H1 (cell line): ENCODE data around the gene ACBD4. TPM values are rescaled to one million over a fixed set of nuclear protein-coding genes. Genes with fewer than 3 reads are reported as not detected.

Source experiments
- CTCF ChIA-PET: fragments of 300-600 bp; sonication (Branson Sonifier 250); formaldehyde crosslinking; loops from one replicate; lab custom pipeline; 2021; ENCODE audit not compliant: partially characterized antibody; lab: Charles Lee
- POLR2A ChIA-PET: fragments of 300-600 bp; sonication (Branson Sonifier 250); formaldehyde crosslinking; loops from one replicate; lab custom pipeline; 2021; ENCODE audit warnings: inconsistent platforms; ENCODE audit not compliant: partially characterized antibody; lab: Charles Lee
- DNase-seq, 2 experiments: peaks; one replicate each; pipeline versions ENCODE4 v3.0.0 to v3.0.0-alpha.2; 2010 to 2022; ENCODE audit warnings: low spot score in 2 of 2, low read depth in 1 of 2, mixed read lengths in 1 of 2
- FAIRE-seq: peaks from 2 replicates; lab custom pipeline; 2011; peaks lifted over from hg19 to GRCh38; lab: Jason Lieb, UNC
- H2AFZ ChIP-seq: 2 replicates; pipeline ENCODE4 v1.8.1; 2012; ENCODE audit warnings: low read length, inconsistent platforms
- H2AK5ac ChIP-seq: 2 replicates; pipeline ENCODE4 v1.6.1; 2013; ENCODE audit warnings: low read depth, low read length
- H2BK120ac ChIP-seq: replicated peaks from 2 replicates; pipeline ENCODE3; 2013; ENCODE audit warnings: low read depth, low read length, inconsistent platforms
- H2BK12ac ChIP-seq: 2 replicates; pipeline ENCODE4 v1.6.1; 2013; ENCODE audit warnings: low read depth, low read length
- H2BK15ac ChIP-seq: 2 replicates; pipeline ENCODE4 v1.6.1; 2013; ENCODE audit warnings: low read length
- H2BK20ac ChIP-seq: 2 replicates; pipeline ENCODE4 v1.6.1; 2013; ENCODE audit warnings: low read length
- H2BK5ac ChIP-seq: 2 replicates; pipeline ENCODE4 v1.6.1; 2013; ENCODE audit warnings: low read depth, low read length
- H3K14ac ChIP-seq: 2 replicates; pipeline ENCODE4 v1.6.1; 2013; ENCODE audit warnings: inconsistent platforms; ENCODE audit not compliant: insufficient read length
- H3K18ac ChIP-seq: 2 replicates; pipeline ENCODE4 v1.6.1; 2013; ENCODE audit warnings: low read length; ENCODE audit errors: extremely low read depth
- H3K23ac ChIP-seq: 2 replicates; pipeline ENCODE4 v1.6.1; 2013; ENCODE audit warnings: inconsistent platforms; ENCODE audit not compliant: insufficient read length
- H3K23me2 ChIP-seq: 2 replicates; pipeline ENCODE4 v1.6.1; 2013; ENCODE audit warnings: low read depth, low read length
- H3K27ac ChIP-seq: 2 replicates; pipeline ENCODE4 v1.6.1; 2011; ENCODE audit warnings: low read depth, low read length, inconsistent platforms
- H3K27me3 ChIP-seq, 4 experiments: replicated peaks in 1 of 4; 1 replicate in 1 of 4; 2 replicates in 3 of 4; pipeline versions ENCODE4 v1.6.1 to v1.8.1; 2011 to 2013; ENCODE audit warnings: low read length in 3 of 4, mild to moderate bottlenecking in 3 of 4, inconsistent platforms in 2 of 4, mixed read lengths in 2 of 4, moderate library complexity in 1 of 4; ENCODE audit not compliant: control insufficient read depth in 3 of 4, insufficient read depth in 3 of 4; ENCODE audit errors: extremely low read depth in 1 of 4
- H3K36me3 ChIP-seq, 4 experiments: 2 replicates each; pipeline versions ENCODE4 v1.6.1 to v1.8.1; 2011 to 2013; ENCODE audit warnings: mild to moderate bottlenecking in 4 of 4, low read length in 3 of 4, moderate library complexity in 2 of 4, control low read depth in 1 of 4, inconsistent platforms in 1 of 4; ENCODE audit not compliant: insufficient read depth in 4 of 4, control insufficient read depth in 2 of 4
- H3K4ac ChIP-seq: replicated peaks from 2 replicates; pipeline ENCODE3; 2013; ENCODE audit warnings: low read length, low read depth, mixed read lengths, inconsistent platforms; ENCODE audit not compliant: insufficient read length
- H3K4me1 ChIP-seq, 4 experiments: replicated peaks in 1 of 4; 1 replicate in 1 of 4; 2 replicates in 3 of 4; pipeline versions ENCODE4 v1.6.1 to v1.8.1; 2011 to 2013; ENCODE audit warnings: low read length in 3 of 4, inconsistent platforms in 2 of 4, mixed read lengths in 1 of 4; ENCODE audit not compliant: insufficient read depth in 4 of 4, control insufficient read depth in 3 of 4
- H3K4me2 ChIP-seq, 2 experiments: 2 replicates each; pipeline versions ENCODE4 v1.6.1 to v1.8.1; 2011 to 2013; ENCODE audit warnings: low read depth in 2 of 2, low read length in 2 of 2, control low read depth in 1 of 2, inconsistent platforms in 1 of 2, mild to moderate bottlenecking in 1 of 2; ENCODE audit not compliant: insufficient read depth in 1 of 2
- H3K4me3 ChIP-seq, 4 experiments: fragments of 200-600, 300-600 bp in 1 of 4; sonication (generic), shearing (Covaris generic), sonication (Bioruptor Twin) in 1 of 4; 2 replicates each; pipeline versions ENCODE4 v1.5.1 to v1.8.1; 2011 to 2016; ENCODE audit warnings: low read length in 4 of 4, low read depth in 3 of 4, control low read depth in 2 of 4, inconsistent platforms in 2 of 4, mild to moderate bottlenecking in 2 of 4, mixed read lengths in 1 of 4, moderate library complexity in 1 of 4; ENCODE audit not compliant: insufficient read depth in 2 of 4; ENCODE audit errors: extremely low read depth in 1 of 4
- H3K56ac ChIP-seq: replicated peaks from 2 replicates; pipeline ENCODE3; 2013; ENCODE audit warnings: low read depth, mild to moderate bottlenecking, mixed read lengths, low read length, inconsistent platforms; ENCODE audit not compliant: insufficient read length
- H3K79me1 ChIP-seq: 2 replicates; pipeline ENCODE4 v1.6.1; 2013; ENCODE audit warnings: low read depth, low read length, control low read depth
- H3K79me2 ChIP-seq, 2 experiments: 2 replicates each; pipeline versions ENCODE4 v1.6.1 to v1.8.1; 2012 to 2013; ENCODE audit warnings: low read length in 2 of 2, mild to moderate bottlenecking in 2 of 2, inconsistent platforms in 1 of 2; ENCODE audit not compliant: insufficient read depth in 2 of 2, control insufficient read depth in 1 of 2
- H3K9ac ChIP-seq, 4 experiments: replicated peaks in 1 of 4; 1 replicate in 1 of 4; 2 replicates in 3 of 4; pipeline versions ENCODE4 v1.6.1 to v1.8.1; 2011 to 2013; ENCODE audit warnings: low read depth in 3 of 4, low read length in 3 of 4, control low read depth in 2 of 4, mild to moderate bottlenecking in 2 of 4, moderate library complexity in 2 of 4, inconsistent platforms in 1 of 4; ENCODE audit errors: extremely low read depth in 1 of 4
- H3K9me3 ChIP-seq, 2 experiments: 2 replicates each; pipeline versions ENCODE4 v1.6.1 to v1.8.1; 2012 to 2013; ENCODE audit warnings: mild to moderate bottlenecking in 2 of 2, moderate library complexity in 2 of 2, control low read depth in 1 of 2, inconsistent platforms in 1 of 2, low read depth in 1 of 2, low read length in 1 of 2, mixed read lengths in 1 of 2; ENCODE audit not compliant: insufficient read depth in 2 of 2
- H4K20me1 ChIP-seq, 2 experiments: replicated peaks in 1 of 2; 2 replicates each; pipeline versions ENCODE3 to v1.8.1; 2011 to 2013; ENCODE audit warnings: inconsistent platforms in 2 of 2, low read length in 2 of 2, mild to moderate bottlenecking in 1 of 2; ENCODE audit not compliant: insufficient read depth in 2 of 2, control insufficient read depth in 1 of 2
- H4K5ac ChIP-seq: 2 replicates; pipeline ENCODE4 v1.6.1; 2013; ENCODE audit warnings: low read length, low read depth, mixed read lengths, inconsistent platforms; ENCODE audit not compliant: insufficient read length
- H4K8ac ChIP-seq: 2 replicates; pipeline ENCODE4 v1.8.0; 2013; ENCODE audit warnings: mild to moderate bottlenecking, moderate library complexity, low read length, inconsistent platforms; ENCODE audit not compliant: insufficient read depth; ENCODE audit errors: extremely low read depth
- H4K91ac ChIP-seq: replicated peaks from 2 replicates; pipeline ENCODE3; 2013; ENCODE audit warnings: low read length, mixed read lengths, inconsistent platforms; ENCODE audit not compliant: insufficient read length
- CBX8 ChIP-seq: fragments of 300-800, 300-1000 bp; sonication (generic); IDR thresholded peaks from 2 replicates; pipeline ENCODE4 v1.7.1; 2016; ENCODE audit warnings: low read depth, low read length, borderline replicate concordance
- CHD1 ChIP-seq: IDR thresholded peaks from 2 replicates; pipeline ENCODE4 v1.6.1; 2012; ENCODE audit warnings: low read depth, low read length, improper control_type of control experiment
- CHD2 ChIP-seq: IDR thresholded peaks from 2 replicates; pipeline ENCODE4 v1.6.1; 2012; ENCODE audit warnings: low read length, improper control_type of control experiment
- EGR1 ChIP-seq: IDR thresholded peaks from 2 replicates; pipeline ENCODE4 v1.6.1; 2011; ENCODE audit warnings: low read depth, low read length, borderline replicate concordance
- HDAC2 ChIP-seq, 2 experiments: fragments of 300-600 bp in 1 of 2; sonication (generic) in 1 of 2; IDR thresholded peaks; 2 replicates each; pipeline ENCODE4 v1.6.1; 2011 to 2012; ENCODE audit warnings: low read depth in 2 of 2, low read length in 2 of 2, mild to moderate bottlenecking in 2 of 2, moderate library complexity in 2 of 2, borderline replicate concordance in 1 of 2, inconsistent platforms in 1 of 2
- JUN ChIP-seq: IDR thresholded peaks from 2 replicates; pipeline ENCODE4 v1.6.1; 2011; ENCODE audit warnings: low read depth, mild to moderate bottlenecking, improper control_type of control experiment, low read length
- JUND ChIP-seq: IDR thresholded peaks from 2 replicates; pipeline ENCODE4 v1.6.1; 2011; ENCODE audit warnings: mild to moderate bottlenecking, improper control_type of control experiment, low read length
- PHF8 ChIP-seq: fragments of 200-600 bp; sonication (generic); conservative IDR thresholded peaks from 2 replicates; pipeline ENCODE4 v1.7.1; 2012; ENCODE audit warnings: low read depth, mild to moderate bottlenecking, inconsistent platforms, low read length, moderate library complexity
- POLR2A ChIP-seq, 2 experiments: IDR thresholded peaks; 1 replicate in 1 of 2; 2 replicates in 1 of 2; pipeline ENCODE4 v1.6.1; 2011; ENCODE audit warnings: low read depth in 2 of 2, low read length in 2 of 2, mild to moderate bottlenecking in 2 of 2; ENCODE audit errors: control extremely low read depth in 1 of 2
- RNF2 ChIP-seq: fragments of 200-900, 300-1000 bp; sonication (generic); IDR thresholded peaks from 2 replicates; pipeline ENCODE4 v1.7.1; 2016; ENCODE audit warnings: borderline replicate concordance, low read depth, mild to moderate bottlenecking, antibody characterized with exemption, low read length; ENCODE audit not compliant: poor library complexity, severe bottlenecking; ENCODE audit errors: missing control alignments
- RXRA ChIP-seq: IDR thresholded peaks from 2 replicates; pipeline ENCODE4 v1.6.1; 2011; ENCODE audit warnings: low read depth, mild to moderate bottlenecking, low read length, moderate library complexity; ENCODE audit not compliant: insufficient read depth
- TBP ChIP-seq: IDR thresholded peaks from 2 replicates; pipeline ENCODE4 v1.6.1; 2011; ENCODE audit warnings: low read depth, low read length, improper control_type of control experiment
- TEAD4 ChIP-seq: IDR thresholded peaks from 2 replicates; pipeline ENCODE4 v1.6.1; 2012; ENCODE audit warnings: low read depth, low read length, inconsistent platforms, mixed read lengths
- YY1 ChIP-seq: IDR thresholded peaks from 2 replicates; pipeline ENCODE4 v1.6.1; 2011; ENCODE audit warnings: low read depth, mild to moderate bottlenecking, low read length
- WGBS, 2 experiments: shearing (Covaris generic) in 1 of 2; methylation state at CpG; one replicate each; pipeline versions ENCODE4 v1.1.6 to v1.1.7; 2013 to 2015; ENCODE audit warnings: low lambda C conversion rate in 2 of 2, mixed read lengths in 2 of 2, inconsistent platforms in 1 of 2, low coverage in 1 of 2, missing lambda C conversion rate in 1 of 2; ENCODE audit not compliant: insufficient replicate concordance in 2 of 2, insufficient coverage in 1 of 2, insufficient read length in 1 of 2; ENCODE audit errors: extremely low coverage in 1 of 2, missing lambda C conversion rate in 1 of 2; 5-methylcytosine and 5-hydroxymethylcytosine counted together
- polyA plus RNA-seq, 7 experiments: library from polyadenylated mRNA; depleted of rRNA in 3 of 7; stranded (reverse) in 5 of 7; unstranded in 2 of 7; fragments of >200 nt in 5 of 7; fragments of 200-250 nt in 2 of 7; gene quantifications; 1 replicate in 5 of 7; 2 replicates in 1 of 7; 4 replicates in 1 of 7; pipeline versions ENCODE4 v1.2.1 to v1.2.3, GENCODE V29; 2011 to 2013; ENCODE audit warnings: missing spikeins in 2 of 7, mixed read lengths in 2 of 7
- total RNA-seq: library from RNA; stranded (reverse); fragmentation: NEBNext Ultra II Directional; extraction: Animal tissue kit (Norgen Biotek cat#: 25700); gene quantifications from 2 replicates; pipeline ENCODE4 v1.2.1, GENCODE V29; 2021

Gene ACBD4
- total and polyA plus RNA-seq, 2 of the 8 experiments (the other 6 are each of a cell fraction or from before 2014, with no cell fraction given), result 7.3 to 10.7 TPM

DNA sequence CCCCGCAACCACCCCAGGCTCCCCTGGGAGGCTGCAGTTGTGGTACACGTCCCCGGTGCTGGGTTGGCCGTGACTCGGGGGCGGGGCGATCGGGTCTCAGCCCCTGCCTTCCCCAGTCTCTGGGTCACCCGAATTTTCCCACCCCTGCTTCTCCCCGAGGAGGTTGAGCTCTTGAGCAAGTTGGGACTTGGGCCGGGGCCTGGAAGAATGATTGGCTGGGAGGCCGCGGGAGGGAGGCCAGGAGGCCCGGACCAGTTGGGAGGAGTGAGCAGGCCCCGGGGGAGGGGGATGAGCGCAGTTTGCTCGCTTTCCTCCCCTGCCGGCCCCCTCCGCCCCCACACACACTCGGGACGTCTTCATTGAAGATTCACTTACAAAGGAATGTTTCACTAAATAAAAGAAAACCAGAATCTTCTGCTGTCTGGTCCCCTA is 8.3 kb downstream of the ACBD4 start:
- Histone ChIP-seq H3K36me3 (no peaks in the 10 kb centered on the region), H3K23ac (no peak overlapping the region), H3K4me3 (peak overlapping the region; percentile 34 to 69 (median 52)), H3K56ac (no peak overlapping the region), H2BK5ac (peak overlapping the region; percentile 66; the same call in 1 of the 2 replicates), H3K9me3 (no peaks in the 10 kb centered on the region), H2AFZ (no peak overlapping the region), H3K4me1 (peaks cover 3 to 23% (median 19%) of the 10 kb centered on the region in 4 experiments), H3K79me1 (no peaks in the 10 kb centered on the region), H3K18ac (peak overlapping the region; percentile 78), H2BK12ac (0 out of 2 replicates have a peak overlapping the region, but pooled peaks have one; percentile 27), H2BK120ac (no peak overlapping the region), H3K4ac (no peak overlapping the region), H4K8ac (no peak overlapping the region), H3K4me2 (peak overlapping the region; percentile 81), H3K27me3 (no peaks in the 10 kb centered on the region), H2AK5ac (no peak overlapping the region), H3K9ac (no peak overlapping the region), H3K79me2 (no peaks in the 10 kb centered on the region), H2BK15ac (no peak overlapping the region; the same call in 1 of the 2 replicates), H3K14ac (no peak overlapping the region), H3K23me2 (peaks cover 15% of the 10 kb centered on the region; the same call in 1 of the 2 replicates), H2BK20ac (no peak overlapping the region), H4K20me1 (no peaks in the 10 kb centered on the region), H3K27ac (peak overlapping the region; percentile 1; the same call in 1 of the 2 replicates), H4K5ac (no peak overlapping the region), H4K91ac (peak overlapping the region; percentile 61)
- POLR2A ChIA-PET, result interaction anchor here (0.6 to 20.3 kb wide), 3 partner anchors 8 to 23 kb away, joined by 3 to 1076 read pairs (median 4); partner anchors contain the start of genes ACBD4 and HEXIM2
- no peak for DNase-seq
- CTCF ChIA-PET, result interaction anchor here (0.5 to 3.6 kb wide), 7 partner anchors 9 to 87 kb away, joined by 3 to 29 read pairs (median 4); partner anchors contain the start of gene ACBD4
- 7% methylated on average over 19 of the region's 21 CpGs; no CpG with 5 or more reads in 1 of the 2 experiments for WGBS, 2 experiments
- FAIRE-seq, result no peak
- TF ChIP-seq RNF2 (no peak), POLR2A (IDR thresholded peaks at IDR 0.05; ENCODE audit: control extremely low read depth in 1 of 2, low read depth in 2 of 2, low read length in 2 of 2) (no peak), YY1 (no peak), CHD1 (no peak), PHF8 (no peak; the same call in 1 of the 2 replicates), RXRA (no peak), EGR1 (no peak), TBP (no peak), JUN (no peak), TEAD4 (no peak), CHD2 (no peak), CBX8 (no peak), HDAC2 (IDR thresholded peaks at IDR 0.05; ENCODE audit: borderline replicate concordance in 1 of 2, low read depth in 2 of 2, low read length in 2 of 2) (0 out of 4 replicates have a peak, but pooled peaks of 1 of the 2 experiments have one; percentile 22), JUND (no peak)
